GM21381 (cell line): ENCODE data around the gene TMEM94.
"Not testable (repeated sequence)": the region's sequence is repeated elsewhere in the genome, so short reads cannot be mapped to it uniquely, and the experiment has no call there.

ENCODE experiments used
- ATAC-seq: cut with Tn5 transposase; IDR thresholded peaks from one replicate; pipeline ENCODE4 v1.9.1; 2021; ENCODE audit warnings: mild to moderate bottlenecking, moderate library complexity; ENCODE audit not compliant: unreplicated experiment

TMEM94 gene

GRCh38 chr17:75509528-75510258 is 53.3 kb downstream of the TMEM94 start:
- ATAC-seq = no peak

GRCh38 chr17:75511270-75511609 is 54.8 kb downstream of the TMEM94 start:
- no peak for ATAC-seq

- no peak for ATAC-seq
These were observed 55.5 kb downstream of the TMEM94 start for GRCh38 chr17:75511610-75512575.

GRCh38 chr17:75512926-75513640 is 56.6 kb downstream of the TMEM94 start:
- no peak for ATAC-seq

GRCh38 chr17:75513641-75514000 is 57.2 kb downstream of the TMEM94 start:
- no peak for ATAC-seq

- no peak for ATAC-seq
These were observed 58.0 kb downstream of the TMEM94 start for GRCh38 chr17:75514299-75514918.

GRCh38 chr17:75514919-75515495 is 58.6 kb downstream of the TMEM94 start:
- ATAC-seq = no peak

- ATAC-seq = peak; percentile 40
These were observed 59.2 kb downstream of the TMEM94 start, which contains the start of gene CASKIN2 for GRCh38 chr17:75515496-75516254. Gene CASKIN2, minus strand, starts transcription at chr17:75515537. Its CDS starts 1,733 bp downstream, at chr17:75513804.

- ATAC-seq = peak; percentile 72
These were observed 59.8 kb downstream of the TMEM94 start, which contains the start of gene TSEN54 for GRCh38 chr17:75516255-75516618. Gene TSEN54, plus strand, starts transcription at chr17:75516528. Its CDS starts 33 bp downstream, at chr17:75516561.

GRCh38 chr17:75516619-75517296 is 60.3 kb downstream of the TMEM94 start:
- peak; percentile 15 for ATAC-seq

- no peak for ATAC-seq
These were observed 60.9 kb downstream of the TMEM94 start for GRCh38 chr17:75517297-75517865.

GRCh38 chr17:75518201-75518600 is 61.8 kb downstream of the TMEM94 start:
- ATAC-seq = no peak

GRCh38 chr17:75518983-75519537 is 62.6 kb downstream of the TMEM94 start:
- ATAC-seq = no peak

- ATAC-seq = not testable (repeated sequence)
These were observed 64.0 kb downstream of the TMEM94 start for GRCh38 chr17:75520413-75520812.

- ATAC-seq = no peak
These were observed 64.9 kb downstream of the TMEM94 start for GRCh38 chr17:75521290-75521689.

GRCh38 chr17:75521951-75522727 is 65.7 kb downstream of the TMEM94 start:
- no peak for ATAC-seq

- no peak for ATAC-seq
These were observed 67.2 kb downstream of the TMEM94 start for GRCh38 chr17:75523647-75524046.
